WTC11 (cell line): ENCODE measurements around the gene NOC2L.

ENCODE experiments used
- CTCF ChIP-seq: fragments of 200-600 bp; IDR thresholded peaks from 2 replicates; pipeline ENCODE4 v1.8.0; 2022; ENCODE audit warnings: antibody characterized with exemption
- FOXP1 ChIP-seq: sonication (generic); formaldehyde crosslinking; IDR thresholded peaks from 2 replicates; pipeline ENCODE4 v1.8.0; 2022; ENCODE audit warnings: missing genetic modification reagents, mild to moderate bottlenecking, moderate library complexity, borderline replicate concordance
- IRF1 ChIP-seq: sonication (generic); formaldehyde crosslinking; IDR thresholded peaks from 2 replicates; pipeline ENCODE4 v1.8.0; 2023; ENCODE audit warnings: missing genetic modification reagents
- NR2C2 ChIP-seq: sonication (generic); formaldehyde crosslinking; IDR thresholded peaks from 2 replicates; pipeline ENCODE4 v1.8.0; 2022; ENCODE audit warnings: mild to moderate bottlenecking, missing genetic modification reagents
- TF ChIP-seq, protein P1 (sequence below): sonication (generic); formaldehyde crosslinking; conservative IDR thresholded peaks from 2 replicates; pipeline ENCODE4 v1.8.1; 2023; ENCODE audit warnings: mild to moderate bottlenecking, low read depth, missing genetic modification reagents, moderate library complexity
- TF ChIP-seq, protein P2 (sequence below): sonication (generic); formaldehyde crosslinking; IDR thresholded peaks from 2 replicates; pipeline ENCODE4 v1.8.0; 2022; ENCODE audit warnings: mild to moderate bottlenecking, missing genetic modification reagents
- TF ChIP-seq, protein P3 (sequence below): sonication (generic); formaldehyde crosslinking; IDR thresholded peaks from 2 replicates; pipeline ENCODE4 v1.8.0; 2022; ENCODE audit warnings: mild to moderate bottlenecking, missing genetic modification reagents
- TF ChIP-seq, protein P4 (sequence below): sonication (generic); formaldehyde crosslinking; IDR thresholded peaks from 2 replicates; pipeline ENCODE4 v1.8.1; 2023; ENCODE audit warnings: mild to moderate bottlenecking, missing genetic modification reagents

DNA sequence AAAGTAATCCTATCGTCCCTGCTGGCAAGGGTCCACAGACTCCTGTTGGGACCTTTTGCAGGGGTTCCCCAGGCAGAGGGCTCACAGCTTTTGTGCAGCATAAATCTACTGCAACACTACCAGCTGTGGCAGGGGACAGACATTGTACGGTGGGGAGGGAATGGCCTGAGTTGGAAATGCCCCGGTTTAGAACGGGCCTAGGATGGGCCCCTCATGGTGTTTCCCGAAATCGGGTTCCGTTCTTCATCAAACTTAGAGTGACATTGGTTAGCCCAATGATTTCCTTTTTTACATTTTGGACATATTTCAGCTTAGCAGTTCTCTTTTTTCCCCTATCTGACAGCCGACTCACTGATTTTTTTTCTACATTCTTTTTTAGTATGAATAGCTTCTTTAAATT lies 61.8 kb downstream of the NOC2L start:
- TF ChIP-seq NR2C2 (CRISPR knock-in tag) (no peak), CTCF (no peak), FOXP1 (no peak), IRF1 (no peak)
- TF ChIP-seq, protein P1, sequence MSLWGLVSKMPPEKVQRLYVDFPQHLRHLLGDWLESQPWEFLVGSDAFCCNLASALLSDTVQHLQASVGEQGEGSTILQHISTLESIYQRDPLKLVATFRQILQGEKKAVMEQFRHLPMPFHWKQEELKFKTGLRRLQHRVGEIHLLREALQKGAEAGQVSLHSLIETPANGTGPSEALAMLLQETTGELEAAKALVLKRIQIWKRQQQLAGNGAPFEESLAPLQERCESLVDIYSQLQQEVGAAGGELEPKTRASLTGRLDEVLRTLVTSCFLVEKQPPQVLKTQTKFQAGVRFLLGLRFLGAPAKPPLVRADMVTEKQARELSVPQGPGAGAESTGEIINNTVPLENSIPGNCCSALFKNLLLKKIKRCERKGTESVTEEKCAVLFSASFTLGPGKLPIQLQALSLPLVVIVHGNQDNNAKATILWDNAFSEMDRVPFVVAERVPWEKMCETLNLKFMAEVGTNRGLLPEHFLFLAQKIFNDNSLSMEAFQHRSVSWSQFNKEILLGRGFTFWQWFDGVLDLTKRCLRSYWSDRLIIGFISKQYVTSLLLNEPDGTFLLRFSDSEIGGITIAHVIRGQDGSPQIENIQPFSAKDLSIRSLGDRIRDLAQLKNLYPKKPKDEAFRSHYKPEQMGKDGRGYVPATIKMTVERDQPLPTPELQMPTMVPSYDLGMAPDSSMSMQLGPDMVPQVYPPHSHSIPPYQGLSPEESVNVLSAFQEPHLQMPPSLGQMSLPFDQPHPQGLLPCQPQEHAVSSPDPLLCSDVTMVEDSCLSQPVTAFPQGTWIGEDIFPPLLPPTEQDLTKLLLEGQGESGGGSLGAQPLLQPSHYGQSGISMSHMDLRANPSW = no peak
- TF ChIP-seq, protein P2, sequence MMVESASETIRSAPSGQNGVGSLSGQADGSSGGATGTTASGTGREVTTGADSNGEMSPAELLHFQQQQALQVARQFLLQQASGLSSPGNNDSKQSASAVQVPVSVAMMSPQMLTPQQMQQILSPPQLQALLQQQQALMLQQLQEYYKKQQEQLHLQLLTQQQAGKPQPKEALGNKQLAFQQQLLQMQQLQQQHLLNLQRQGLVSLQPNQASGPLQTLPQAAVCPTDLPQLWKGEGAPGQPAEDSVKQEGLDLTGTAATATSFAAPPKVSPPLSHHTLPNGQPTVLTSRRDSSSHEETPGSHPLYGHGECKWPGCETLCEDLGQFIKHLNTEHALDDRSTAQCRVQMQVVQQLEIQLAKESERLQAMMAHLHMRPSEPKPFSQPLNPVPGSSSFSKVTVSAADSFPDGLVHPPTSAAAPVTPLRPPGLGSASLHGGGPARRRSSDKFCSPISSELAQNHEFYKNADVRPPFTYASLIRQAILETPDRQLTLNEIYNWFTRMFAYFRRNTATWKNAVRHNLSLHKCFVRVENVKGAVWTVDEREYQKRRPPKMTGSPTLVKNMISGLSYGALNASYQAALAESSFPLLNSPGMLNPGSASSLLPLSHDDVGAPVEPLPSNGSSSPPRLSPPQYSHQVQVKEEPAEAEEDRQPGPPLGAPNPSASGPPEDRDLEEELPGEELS (CRISPR knock-in tag) = no peak
- TF ChIP-seq, protein P3, sequence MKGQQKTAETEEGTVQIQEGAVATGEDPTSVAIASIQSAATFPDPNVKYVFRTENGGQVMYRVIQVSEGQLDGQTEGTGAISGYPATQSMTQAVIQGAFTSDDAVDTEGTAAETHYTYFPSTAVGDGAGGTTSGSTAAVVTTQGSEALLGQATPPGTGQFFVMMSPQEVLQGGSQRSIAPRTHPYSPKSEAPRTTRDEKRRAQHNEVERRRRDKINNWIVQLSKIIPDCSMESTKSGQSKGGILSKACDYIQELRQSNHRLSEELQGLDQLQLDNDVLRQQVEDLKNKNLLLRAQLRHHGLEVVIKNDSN (CRISPR knock-in tag) = no peak
- TF ChIP-seq, protein P4, sequence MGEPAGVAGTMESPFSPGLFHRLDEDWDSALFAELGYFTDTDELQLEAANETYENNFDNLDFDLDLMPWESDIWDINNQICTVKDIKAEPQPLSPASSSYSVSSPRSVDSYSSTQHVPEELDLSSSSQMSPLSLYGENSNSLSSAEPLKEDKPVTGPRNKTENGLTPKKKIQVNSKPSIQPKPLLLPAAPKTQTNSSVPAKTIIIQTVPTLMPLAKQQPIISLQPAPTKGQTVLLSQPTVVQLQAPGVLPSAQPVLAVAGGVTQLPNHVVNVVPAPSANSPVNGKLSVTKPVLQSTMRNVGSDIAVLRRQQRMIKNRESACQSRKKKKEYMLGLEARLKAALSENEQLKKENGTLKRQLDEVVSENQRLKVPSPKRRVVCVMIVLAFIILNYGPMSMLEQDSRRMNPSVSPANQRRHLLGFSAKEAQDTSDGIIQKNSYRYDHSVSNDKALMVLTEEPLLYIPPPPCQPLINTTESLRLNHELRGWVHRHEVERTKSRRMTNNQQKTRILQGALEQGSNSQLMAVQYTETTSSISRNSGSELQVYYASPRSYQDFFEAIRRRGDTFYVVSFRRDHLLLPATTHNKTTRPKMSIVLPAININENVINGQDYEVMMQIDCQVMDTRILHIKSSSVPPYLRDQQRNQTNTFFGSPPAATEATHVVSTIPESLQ (CRISPR knock-in tag) = no peak
